Neural progenitor cell (in vitro differentiated cells): Measurements from ENCODE around the gene TRIOBP.

ENCODE experiments used
- EZH2 ChIP-seq: fragments of 200-600 bp; sonication (generic); IDR thresholded peaks from 2 replicates; pipeline ENCODE4 v1.6.1; 2017; ENCODE audit warnings: antibody characterized with exemption, mild to moderate bottlenecking, moderate library complexity
- TF ChIP-seq, protein P1 (sequence below): fragments of 200-600 bp; sonication (generic); IDR thresholded peaks from 2 replicates; pipeline ENCODE4 v1.5.1; 2017; ENCODE audit warnings: antibody characterized with exemption, mild to moderate bottlenecking

DNA sequence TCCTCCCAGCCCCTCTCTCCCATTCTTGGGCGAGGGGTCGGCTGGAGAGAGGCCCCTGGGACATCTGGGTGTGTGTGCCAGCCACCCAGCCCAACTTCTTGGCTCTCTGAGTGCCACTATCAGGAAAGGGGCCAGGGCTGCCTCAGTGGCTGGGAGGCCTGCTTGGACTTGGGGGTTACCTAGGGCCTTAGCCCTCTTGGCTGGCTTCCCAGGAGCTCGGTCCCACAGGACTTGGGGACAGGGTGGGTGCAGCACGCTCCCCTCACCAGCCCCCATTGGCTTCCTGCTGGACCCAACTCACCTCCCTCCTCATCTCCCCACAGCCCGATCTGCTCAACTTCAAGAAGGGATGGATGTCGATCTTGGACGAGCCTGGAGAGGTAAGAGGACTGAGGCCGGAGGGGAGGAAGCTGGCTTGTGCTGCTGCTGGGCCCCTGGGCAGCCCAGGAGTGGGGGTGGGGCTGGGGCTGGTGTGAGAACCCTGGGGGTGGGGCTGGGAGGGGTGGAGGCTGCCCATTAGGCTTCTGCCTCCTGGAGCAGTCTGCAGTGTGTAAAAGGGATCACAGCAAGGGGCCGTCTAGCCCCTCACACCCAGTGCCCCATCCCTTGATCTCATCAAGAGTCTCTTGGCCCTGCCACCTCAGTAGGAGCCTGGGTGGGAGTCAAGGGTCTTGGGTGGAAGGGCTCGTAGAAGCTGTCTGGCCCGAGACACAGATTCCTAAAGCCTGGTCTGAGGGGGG, 54.8 kb downstream of the TRIOBP start:
- no peak for TF ChIP-seq EZH2
- TF ChIP-seq, protein P1, sequence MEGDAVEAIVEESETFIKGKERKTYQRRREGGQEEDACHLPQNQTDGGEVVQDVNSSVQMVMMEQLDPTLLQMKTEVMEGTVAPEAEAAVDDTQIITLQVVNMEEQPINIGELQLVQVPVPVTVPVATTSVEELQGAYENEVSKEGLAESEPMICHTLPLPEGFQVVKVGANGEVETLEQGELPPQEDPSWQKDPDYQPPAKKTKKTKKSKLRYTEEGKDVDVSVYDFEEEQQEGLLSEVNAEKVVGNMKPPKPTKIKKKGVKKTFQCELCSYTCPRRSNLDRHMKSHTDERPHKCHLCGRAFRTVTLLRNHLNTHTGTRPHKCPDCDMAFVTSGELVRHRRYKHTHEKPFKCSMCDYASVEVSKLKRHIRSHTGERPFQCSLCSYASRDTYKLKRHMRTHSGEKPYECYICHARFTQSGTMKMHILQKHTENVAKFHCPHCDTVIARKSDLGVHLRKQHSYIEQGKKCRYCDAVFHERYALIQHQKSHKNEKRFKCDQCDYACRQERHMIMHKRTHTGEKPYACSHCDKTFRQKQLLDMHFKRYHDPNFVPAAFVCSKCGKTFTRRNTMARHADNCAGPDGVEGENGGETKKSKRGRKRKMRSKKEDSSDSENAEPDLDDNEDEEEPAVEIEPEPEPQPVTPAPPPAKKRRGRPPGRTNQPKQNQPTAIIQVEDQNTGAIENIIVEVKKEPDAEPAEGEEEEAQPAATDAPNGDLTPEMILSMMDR, result no peak
